ENCODE data around the gene OGG1. TPM values are rescaled to one million over a fixed set of nuclear protein-coding genes. Genes with fewer than 3 reads are reported as not detected.

OGG1 gene
- total RNA-seq (2013; cell fraction: nucleolus; rRNA removed), result 41.7 and 49.6 TPM in 2 replicates
- total RNA-seq (2014; rRNA removed) (32.0 and 32.1 TPM in 2 replicates), total RNA-seq (2014; rRNA removed; fragmentation: Illumina TruSeq; extraction: Trizol) (21.1 and 23.5 TPM in 2 replicates), total RNA-seq (2021) (24.3 TPM in 2 replicates), polyA plus RNA-seq (2011; rRNA removed) (14.2 and 22.8 TPM in 2 replicates), polyA plus RNA-seq (2014; fragmentation: Illumina TruSeq; extraction: Trizol) (27.4 and 30.1 TPM in 2 replicates), polyA plus RNA-seq (2014; fragmentation: Nextera tagmentation; extraction: Ambion mirVana) (1 to 10 TPM; 4.8 to 6.9 TPM), polyA plus RNA-seq (2014; rRNA removed) (35.4 and 38.7 TPM in 2 replicates), polyA plus RNA-seq (2016; fragmentation: Nextera tagmentation; extraction: Ambion mirVana) (10 to 100 TPM; 35.6 to 38.8 TPM), polyA minus RNA-seq (2011; rRNA and poly(A)+ RNA removed) (45.5 and 72.0 TPM in 2 replicates), Bru-seq, nascent RNA (percentile 60 among the genes with signal in this experiment), BruChase-seq, experiment 1, labeled RNA remaining after a 6-hour chase (percentile 54 among the genes with signal in this experiment), BruChase-seq, experiment 2, labeled RNA remaining after a 2-hour chase (percentile 58 among the genes with signal in this experiment)
- polyA plus RNA-seq (2011; ENCODE audit: low read depth), result 5.8 TPM
- polyA plus RNA-seq (2011; cell fraction: cytosol; rRNA removed), result 21.7 and 32.7 TPM in 2 replicates
- 29.9 and 35.3 TPM in 2 replicates for polyA plus RNA-seq (2011; cell fraction: nucleus; rRNA removed)
- polyA plus RNA-seq (2012), result 10.2 and 11.8 TPM in 2 replicates
- 16.0 and 21.1 TPM in 2 replicates for polyA minus RNA-seq (2011; cell fraction: cytosol; rRNA and poly(A)+ RNA removed)
- 36.9 and 69.6 TPM in 2 replicates for polyA minus RNA-seq (2011; cell fraction: nucleus; rRNA and poly(A)+ RNA removed)
- long read RNA-seq, experiment 1, transcript OGG1-205 (7 exons, 1,744 nt), result major isoform, 7 of 15 reads
- long read RNA-seq, experiment 1, partial matches to known transcripts, result 0 of 15 reads
- long read RNA-seq, experiment 1, other reads (novel, unspliced or antisense), result 2 of 15 reads
- long read RNA-seq, experiment 2, partial matches to known transcripts, result 0 of 7 reads
- long read RNA-seq, experiment 2, other reads (novel, unspliced or antisense), result 2 of 7 reads

DNA sequence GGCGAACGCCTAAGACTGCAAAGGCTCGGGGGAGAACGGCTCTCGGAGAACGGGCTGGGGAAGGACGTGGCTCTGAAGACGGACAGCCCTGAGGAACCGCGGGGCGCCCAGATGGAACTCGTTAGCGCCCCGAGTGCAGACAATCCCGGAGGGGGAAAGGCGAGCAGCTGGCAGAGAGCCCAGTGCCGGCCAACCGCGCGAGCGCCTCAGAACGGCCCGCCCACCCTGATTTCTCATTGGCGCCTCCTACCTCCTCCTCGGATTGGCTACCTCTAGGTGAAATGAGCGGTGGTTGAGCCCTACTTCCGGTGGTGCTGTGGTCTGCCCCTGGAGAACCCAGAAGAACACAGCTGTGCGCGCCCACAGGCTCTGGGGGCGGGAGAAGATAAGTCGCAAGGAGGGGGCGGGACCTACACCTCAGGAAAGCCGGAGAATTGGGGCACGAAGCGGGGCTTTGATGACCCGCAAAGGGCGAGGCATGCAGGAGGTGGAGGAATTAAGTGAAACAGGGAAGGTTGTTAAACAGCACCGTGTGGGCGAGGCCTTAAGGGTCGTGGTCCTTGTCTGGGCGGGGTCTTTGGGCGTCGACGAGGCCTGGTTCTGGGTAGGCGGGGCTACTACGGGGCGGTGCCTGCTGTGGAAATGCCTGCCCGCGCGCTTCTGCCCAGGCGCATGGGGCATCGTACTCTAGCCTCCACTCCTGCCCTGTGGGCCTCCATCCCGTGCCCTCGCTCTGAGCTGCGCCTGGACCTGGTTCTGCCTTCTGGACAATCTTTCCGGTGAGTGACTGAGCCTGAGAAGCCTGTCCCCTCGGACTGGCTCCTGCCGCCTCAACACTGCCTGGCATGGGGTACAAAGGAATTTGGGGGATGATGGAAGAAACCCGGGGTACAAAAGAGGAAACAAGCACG is at the start of gene OGG1:
TSS of gene OGG1 (plus strand) at position 308 of the 911 bp plus-strand sequence. CDS start at position 643, 335 bp downstream.
- Histone ChIP-seq H3K4me2 (ENCODE audit: control insufficient read depth, insufficient read depth) (peak within 1 kb of the TSS; percentile 70), H3K36me3 (ENCODE audit: control insufficient read depth in 2 of 2, insufficient read depth in 2 of 2, low read length in 1 of 2) (peaks cover 15 to 16% of the 10 kb centered on the region in 2 experiments), H3K9ac (ENCODE audit: control insufficient read depth, insufficient read depth, low read length) (peak within 1 kb of the TSS; percentile 86), H3K27me3 (replicated peaks in 1 of 2; ENCODE audit: control insufficient read depth in 2 of 2, insufficient read depth in 2 of 2, low read length in 1 of 2) (no peaks in the 10 kb centered on the region), H3K4me1 (ENCODE audit: control insufficient read depth, insufficient read depth, low read length) (peaks cover 21% of the 10 kb centered on the region), H3K79me2 (ENCODE audit: control insufficient read depth, insufficient read depth, low read length) (peaks cover 15% of the 10 kb centered on the region), H3K4me3 (peak within 1 kb of the TSS; percentile 88), H3K9me3 (replicated peaks; ENCODE audit: control insufficient read depth, insufficient read depth, low read length) (no peaks in the 10 kb centered on the region), H3K27ac (ENCODE audit: control insufficient read depth, insufficient read depth) (peak within 1 kb of the TSS; percentile 82), H4K20me1 (ENCODE audit: control insufficient read depth, insufficient read depth) (no peaks in the 10 kb centered on the region), H2AFZ (ENCODE audit: control insufficient read depth, low read depth, low read length) (peak within 1 kb of the TSS; percentile 99)
- ATAC-seq (peak; percentile 95), FAIRE-seq (peak; percentile 97), DNase-seq (ENCODE audit: low read depth, low spot score) (peak; percentile 95)
- POLR2A ChIA-PET, result interaction anchor here (0.6 to 2.9 kb wide), 10 partner anchors 16 to 356 kb away, joined by 3 to 20 read pairs (median 4); partner anchors contain the start of genes ARPC4, JAGN1, RPUSD3 and TADA3
- in situ Hi-C loops (cut with MboI) (no loop called here), intact Hi-C loops (cut with micrococcal nuclease; ENCODE audit: unreplicated experiment) (loop anchor here (1.0 kb wide), 2 partner anchors 19 to 42 kb away; partner anchors contain the start of genes BRPF1 and TADA3)
- SMC1A ChIA-PET (ENCODE audit: uncharacterized antibody, unreplicated experiment), result interaction anchor here (0.6 to 2.6 kb wide), 8 partner anchors 11 to 261 kb away, joined by 3 to 16 read pairs (median 4); partner anchors contain the start of genes ARPC4, BRPF1 and TADA3
- TSS peak; percentile 63 for BruUV-seq (replicated peaks)
- RAD21 ChIA-PET (ENCODE audit: unreplicated experiment), result interaction anchor here (0.7 to 3.1 kb wide), 7 partner anchors 17 to 246 kb away, joined by 3 to 11 read pairs (median 4); partner anchors contain the start of genes ARPC4, BRPF1, MTMR14 and TADA3
- 1% methylated on average over 60 of the region's 60 CpGs for whole genome bisulfite sequencing (ENCODE audit: insufficient coverage, insufficient replicate concordance, low lambda C conversion rate, missing lambda C conversion rate)
- CTCF ChIA-PET, result interaction anchor here (0.6 to 3.2 kb wide), 8 partner anchors 10 to 129 kb away, joined by 3 to 24 read pairs (median 3); partner anchors contain the start of genes ARPC4, BRPF1 and TADA3
- TF ChIP-seq JUND (IDR thresholded peaks at IDR 0.05; ENCODE audit: low read depth, low read length), result no peak
- TF ChIP-seq, protein P1, sequence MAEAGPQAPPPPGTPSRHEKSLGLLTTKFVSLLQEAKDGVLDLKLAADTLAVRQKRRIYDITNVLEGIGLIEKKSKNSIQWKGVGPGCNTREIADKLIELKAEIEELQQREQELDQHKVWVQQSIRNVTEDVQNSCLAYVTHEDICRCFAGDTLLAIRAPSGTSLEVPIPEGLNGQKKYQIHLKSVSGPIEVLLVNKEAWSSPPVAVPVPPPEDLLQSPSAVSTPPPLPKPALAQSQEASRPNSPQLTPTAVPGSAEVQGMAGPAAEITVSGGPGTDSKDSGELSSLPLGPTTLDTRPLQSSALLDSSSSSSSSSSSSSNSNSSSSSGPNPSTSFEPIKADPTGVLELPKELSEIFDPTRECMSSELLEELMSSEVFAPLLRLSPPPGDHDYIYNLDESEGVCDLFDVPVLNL (IDR thresholded peaks at IDR 0.05; ENCODE audit: low read depth, low read length), result 0 out of 2 replicates have a peak, but pooled peaks have one; percentile 3
- no peak for TF ChIP-seq BRCA1 (IDR thresholded peaks at IDR 0.05; ENCODE audit: low read depth, low read length)
- no peak for TF ChIP-seq KAT2A (conservative IDR thresholded peaks at IDR 0.05; ENCODE audit: control insufficient read depth, low read depth, low read length)
- TF ChIP-seq RELA (IDR thresholded peaks at IDR 0.05; ENCODE audit: borderline replicate concordance, partially characterized antibody), result no peak
- TF ChIP-seq, protein P2, sequence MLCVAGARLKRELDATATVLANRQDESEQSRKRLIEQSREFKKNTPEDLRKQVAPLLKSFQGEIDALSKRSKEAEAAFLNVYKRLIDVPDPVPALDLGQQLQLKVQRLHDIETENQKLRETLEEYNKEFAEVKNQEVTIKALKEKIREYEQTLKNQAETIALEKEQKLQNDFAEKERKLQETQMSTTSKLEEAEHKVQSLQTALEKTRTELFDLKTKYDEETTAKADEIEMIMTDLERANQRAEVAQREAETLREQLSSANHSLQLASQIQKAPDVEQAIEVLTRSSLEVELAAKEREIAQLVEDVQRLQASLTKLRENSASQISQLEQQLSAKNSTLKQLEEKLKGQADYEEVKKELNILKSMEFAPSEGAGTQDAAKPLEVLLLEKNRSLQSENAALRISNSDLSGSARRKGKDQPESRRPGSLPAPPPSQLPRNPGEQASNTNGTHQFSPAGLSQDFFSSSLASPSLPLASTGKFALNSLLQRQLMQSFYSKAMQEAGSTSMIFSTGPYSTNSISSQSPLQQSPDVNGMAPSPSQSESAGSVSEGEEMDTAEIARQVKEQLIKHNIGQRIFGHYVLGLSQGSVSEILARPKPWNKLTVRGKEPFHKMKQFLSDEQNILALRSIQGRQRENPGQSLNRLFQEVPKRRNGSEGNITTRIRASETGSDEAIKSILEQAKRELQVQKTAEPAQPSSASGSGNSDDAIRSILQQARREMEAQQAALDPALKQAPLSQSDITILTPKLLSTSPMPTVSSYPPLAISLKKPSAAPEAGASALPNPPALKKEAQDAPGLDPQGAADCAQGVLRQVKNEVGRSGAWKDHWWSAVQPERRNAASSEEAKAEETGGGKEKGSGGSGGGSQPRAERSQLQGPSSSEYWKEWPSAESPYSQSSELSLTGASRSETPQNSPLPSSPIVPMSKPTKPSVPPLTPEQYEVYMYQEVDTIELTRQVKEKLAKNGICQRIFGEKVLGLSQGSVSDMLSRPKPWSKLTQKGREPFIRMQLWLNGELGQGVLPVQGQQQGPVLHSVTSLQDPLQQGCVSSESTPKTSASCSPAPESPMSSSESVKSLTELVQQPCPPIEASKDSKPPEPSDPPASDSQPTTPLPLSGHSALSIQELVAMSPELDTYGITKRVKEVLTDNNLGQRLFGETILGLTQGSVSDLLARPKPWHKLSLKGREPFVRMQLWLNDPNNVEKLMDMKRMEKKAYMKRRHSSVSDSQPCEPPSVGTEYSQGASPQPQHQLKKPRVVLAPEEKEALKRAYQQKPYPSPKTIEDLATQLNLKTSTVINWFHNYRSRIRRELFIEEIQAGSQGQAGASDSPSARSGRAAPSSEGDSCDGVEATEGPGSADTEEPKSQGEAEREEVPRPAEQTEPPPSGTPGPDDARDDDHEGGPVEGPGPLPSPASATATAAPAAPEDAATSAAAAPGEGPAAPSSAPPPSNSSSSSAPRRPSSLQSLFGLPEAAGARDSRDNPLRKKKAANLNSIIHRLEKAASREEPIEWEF (IDR thresholded peaks at IDR 0.05; ENCODE audit: insufficient replicate concordance, low read depth, low read length), result peak; percentile 25

Measured in GM12878 (cell line).